PC-9 (cell line): ENCODE results near the gene CSNK1E.

ENCODE experiments used
- CTCF ChIP-seq: fragments of 200-600 bp; sonication (generic); conservative IDR thresholded peaks from 2 replicates; pipeline ENCODE4 v1.6.1; 2017; ENCODE audit warnings: mixed run types, antibody characterized with exemption, mild to moderate bottlenecking, moderate library complexity
- EZH2 ChIP-seq: fragments of 200-600 bp; sonication (generic); IDR thresholded peaks from 2 replicates; pipeline ENCODE4 v1.8.0; 2017; ENCODE audit warnings: antibody characterized with exemption, low read depth

DNA sequence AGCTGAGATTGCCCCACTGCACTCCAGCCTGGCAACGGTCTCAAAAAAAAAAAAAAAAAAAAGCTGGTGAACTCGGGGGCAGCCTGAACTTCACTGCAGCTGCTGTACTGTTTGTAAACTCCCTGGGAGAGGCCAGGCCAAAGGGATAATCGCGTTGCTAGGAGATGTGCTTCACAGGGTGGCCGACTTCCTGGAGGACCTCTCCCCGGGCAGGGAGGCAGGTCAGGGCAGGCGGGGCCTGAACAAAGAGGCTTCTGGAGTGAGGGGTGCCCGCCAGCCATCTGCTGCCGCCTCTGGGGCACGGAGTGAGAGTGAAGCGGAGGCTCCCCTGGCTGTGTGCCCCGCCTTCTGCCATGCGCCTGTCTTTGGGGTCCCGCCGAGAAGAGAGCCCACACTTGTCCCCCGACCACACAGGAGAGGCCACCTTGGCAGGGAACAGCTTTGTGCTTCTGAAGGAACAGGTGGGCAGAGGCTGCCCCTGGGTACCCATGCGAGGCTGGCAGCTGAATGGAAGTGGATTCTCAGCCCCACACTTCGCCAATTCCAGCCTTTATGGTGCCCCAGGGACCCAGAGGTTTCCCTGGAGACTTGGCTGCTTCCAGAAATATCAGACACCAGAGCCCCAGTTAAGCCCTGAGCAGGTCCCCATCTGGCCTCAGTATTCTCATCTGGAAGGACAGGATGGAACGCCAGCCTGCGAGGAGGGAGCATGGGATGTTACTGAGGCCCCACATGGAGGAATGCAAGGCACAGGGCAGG is 74.0 kb downstream of the CSNK1E start:
- TF ChIP-seq CTCF (no peak), EZH2 (no peak)
